OCI-LY7 (cell line): ENCODE data around the gene GCNT2.

Experiments used
- CTCF ChIP-seq: fragments of 200-600 bp; sonication (generic); conservative IDR thresholded peaks from 2 replicates; pipeline ENCODE4 v1.5.1; 2014; ENCODE audit warnings: mild to moderate bottlenecking, antibody characterized with exemption, low read length, moderate library complexity, mixed read lengths
- EZH2phosphoT487 ChIP-seq: fragments of 200-600 bp; sonication (generic); IDR thresholded peaks from 2 replicates; pipeline ENCODE4 v1.6.1; 2018; ENCODE audit warnings: low read depth, borderline replicate concordance, mild to moderate bottlenecking, mixed run types, antibody characterized with exemption, low read length, moderate library complexity, mixed read lengths

GRCh38 chr6:10583509-10583901 is 62.4 kb downstream of the GCNT2 start:
- no peak for TF ChIP-seq CTCF
- no peak for TF ChIP-seq EZH2phosphoT487
